T1000 (cell line): Measurements from ENCODE around the gene NAV2.
"Not testable (repeated sequence)": the region's sequence is repeated elsewhere in the genome, so short reads cannot be mapped to it uniquely, and the experiment has no call there.

Experiments
- DNase-seq: peaks from one replicate; lab custom pipeline; 2025; ENCODE audit warnings: mixed read lengths; lab: John Stamatoyannopoulos, UW

Gene NAV2

GRCh38 chr11:19868281-19868821, 155.7 kb downstream of the NAV2 start:
- DNase-seq: no peak

DNA sequence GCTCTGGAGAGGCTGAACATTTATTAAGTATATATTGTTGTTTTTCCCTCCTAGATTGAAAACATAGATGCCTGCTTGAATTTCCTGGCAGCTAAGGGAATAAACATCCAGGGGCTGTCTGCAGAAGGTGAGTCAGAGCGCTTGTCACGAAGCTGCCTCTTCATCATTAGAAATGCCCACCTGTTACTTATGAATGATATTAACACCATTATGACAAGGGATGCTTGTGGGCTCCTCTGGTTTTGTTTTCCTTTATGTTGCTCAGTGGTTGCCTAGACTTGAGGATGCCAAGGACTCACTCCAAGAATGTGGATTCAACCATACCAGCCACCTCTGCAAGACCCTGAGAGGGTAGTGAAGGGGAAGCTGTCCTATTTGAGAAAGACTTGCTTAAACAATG, 156.2 kb downstream of the NAV2 start:
- DNase-seq: no peak

- DNase-seq: no peak
Measured at GRCh38 chr11:19869466-19869865, 156.8 kb downstream of the NAV2 start.

GRCh38 chr11:19869946-19870589, 157.4 kb downstream of the NAV2 start:
- no peak for DNase-seq

GRCh38 chr11:19871531-19871930, 158.9 kb downstream of the NAV2 start:
- no peak for DNase-seq

DNA sequence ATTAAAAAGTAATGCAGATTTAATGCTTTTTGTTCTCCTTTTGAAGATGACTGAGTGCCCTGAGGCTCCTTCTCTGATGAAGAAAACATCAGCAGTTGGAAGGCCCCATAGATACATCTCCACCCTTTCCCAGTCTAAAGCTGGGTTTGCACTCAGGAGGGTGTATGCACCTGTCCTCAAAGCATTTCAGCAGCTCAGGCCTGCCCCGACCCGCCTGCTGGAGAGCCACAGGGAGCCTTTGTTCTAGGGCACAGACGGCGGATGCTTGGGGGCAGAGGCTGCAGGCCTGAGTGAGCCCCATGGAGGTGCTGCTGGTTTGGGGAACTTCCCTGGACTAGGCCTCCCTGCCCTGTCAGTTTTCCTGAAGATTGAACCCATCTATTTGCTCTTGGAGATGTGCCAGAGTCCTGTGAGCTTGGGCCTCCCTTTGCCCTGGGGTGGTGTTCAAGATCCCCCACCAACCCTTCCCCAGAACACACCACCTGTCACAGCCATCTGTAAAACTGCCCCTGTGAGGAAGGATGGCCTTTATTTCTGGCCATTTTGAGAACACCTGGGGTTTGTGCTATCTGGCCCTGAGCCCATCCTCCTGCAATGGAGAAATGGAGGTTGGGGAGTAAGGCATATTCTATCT, 160.0 kb downstream of the NAV2 start:
- DNase-seq: no peak

DNA sequence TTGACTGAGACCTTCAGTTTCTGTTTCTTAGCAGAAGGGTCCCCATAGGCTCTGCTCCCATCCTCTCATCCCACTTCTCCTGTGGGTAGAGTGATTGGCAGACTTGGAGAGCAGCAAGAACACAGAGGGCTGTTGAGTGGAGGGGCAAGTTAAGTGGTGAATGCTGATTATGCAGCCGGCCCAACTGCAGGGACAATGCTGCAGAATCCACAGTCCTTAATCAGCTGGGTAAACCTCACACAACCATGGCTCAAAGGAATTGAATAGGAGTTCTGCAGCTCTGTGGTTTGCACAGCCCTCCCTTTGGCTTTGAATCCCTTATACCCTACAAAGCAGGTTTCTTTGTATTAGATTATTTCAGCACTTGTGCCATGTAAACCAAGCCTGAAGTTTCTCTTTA, 161.1 kb downstream of the NAV2 start:
- DNase-seq: no peak

DNA sequence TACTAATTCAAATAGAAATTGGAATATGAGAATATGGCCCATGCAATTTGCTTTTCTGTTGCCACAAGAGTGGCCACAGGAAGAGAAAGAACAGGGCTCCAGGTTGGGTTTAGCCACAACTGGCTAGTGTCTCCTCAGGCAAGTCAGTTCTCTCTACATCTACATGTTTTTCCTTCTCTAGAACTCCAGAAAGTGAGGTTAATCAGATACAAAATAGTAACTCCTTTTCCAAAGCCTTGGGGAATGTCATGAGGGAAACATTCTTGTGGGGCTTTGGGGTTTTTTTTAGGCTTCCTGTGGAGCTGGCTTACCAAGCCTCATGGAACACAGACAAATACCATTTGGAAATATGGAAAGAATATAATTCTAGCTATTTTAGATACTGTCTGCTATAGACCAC, 161.6 kb downstream of the NAV2 start:
- no peak for DNase-seq

- DNase-seq: no peak
Measured at GRCh38 chr11:19876750-19877149, 164.1 kb downstream of the NAV2 start.

- DNase-seq: no peak
Measured at GRCh38 chr11:19878520-19878919, 165.9 kb downstream of the NAV2 start.

DNA sequence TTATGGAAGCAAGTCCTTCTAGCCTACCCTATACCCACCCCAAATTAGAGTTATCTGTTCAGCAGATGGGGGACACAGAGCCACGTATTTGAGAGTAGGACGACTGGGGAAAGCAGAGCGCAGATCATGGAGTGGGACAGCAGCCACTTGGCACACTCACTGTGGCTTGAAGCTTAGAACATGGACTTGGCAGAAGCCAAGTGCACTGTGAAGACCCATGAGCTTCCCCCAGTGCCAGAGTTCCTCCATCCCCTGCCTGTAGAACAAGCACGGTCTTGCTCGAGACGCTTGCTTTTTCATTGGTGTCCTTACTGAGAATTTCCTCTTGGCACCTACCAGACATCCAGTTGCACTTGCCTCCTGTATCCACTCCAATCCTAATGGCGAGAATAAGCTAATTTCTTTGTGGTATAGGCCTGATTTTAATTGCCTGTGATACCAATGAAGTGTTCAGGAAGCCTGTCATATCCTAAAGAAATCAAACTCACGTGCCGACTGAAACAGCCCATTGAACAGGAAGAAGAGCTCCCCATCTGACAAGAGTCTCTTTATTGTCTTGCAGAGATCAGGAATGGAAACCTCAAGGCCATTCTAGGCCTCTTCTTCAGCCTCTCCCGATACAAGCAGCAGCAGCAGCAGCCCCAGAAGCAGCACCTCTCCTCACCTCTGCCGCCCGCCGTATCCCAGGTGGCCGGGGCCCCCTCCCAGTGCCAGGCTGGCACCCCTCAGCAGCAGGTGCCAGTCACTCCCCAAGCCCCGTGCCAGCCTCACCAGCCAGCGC, 166.9 kb downstream of the NAV2 start:
- DNase-seq: no peak

- DNase-seq: no peak
Measured at GRCh38 chr11:19880088-19880345, 167.4 kb downstream of the NAV2 start.

- DNase-seq: no peak
Measured at GRCh38 chr11:19881177-19881576, 168.5 kb downstream of the NAV2 start.

DNA sequence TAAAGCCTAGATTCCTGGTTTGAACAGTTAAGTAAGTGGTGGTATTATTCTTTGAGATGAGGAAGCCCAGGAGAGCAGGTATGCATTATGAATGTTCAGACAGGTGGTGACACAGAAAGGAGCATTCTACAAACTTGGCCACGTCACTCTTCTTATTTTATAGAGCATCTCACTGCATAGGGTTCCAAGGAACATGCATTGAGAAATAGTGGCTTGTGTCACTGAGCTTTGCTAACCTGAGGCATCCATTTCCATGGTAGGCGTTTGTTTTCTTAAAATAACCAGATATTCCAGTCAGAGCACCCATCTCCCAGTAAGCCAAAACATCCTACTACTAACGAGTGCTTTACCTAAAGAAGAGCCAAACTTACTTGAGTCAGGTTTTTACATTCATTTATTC, 169.7 kb downstream of the NAV2 start:
- no peak for DNase-seq

DNA sequence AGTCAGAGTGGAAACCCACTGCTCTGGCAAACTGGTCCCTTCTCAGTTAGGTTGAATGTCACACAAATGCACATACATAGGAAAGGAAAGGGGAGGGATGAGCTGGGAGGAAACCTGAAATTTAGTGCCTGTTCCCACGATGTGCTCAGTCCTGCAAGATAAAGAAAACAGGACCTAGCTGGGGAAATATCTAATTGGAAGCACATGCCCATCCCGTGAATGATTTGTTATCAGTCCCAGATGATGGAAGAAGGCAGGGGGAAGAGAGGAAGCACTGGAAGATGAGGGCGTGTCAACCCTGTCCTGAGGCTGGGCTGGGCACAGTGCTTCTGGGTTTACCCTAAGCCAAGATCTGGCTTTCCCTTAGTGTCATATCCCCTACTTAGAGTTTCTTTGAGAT, 173.9 kb downstream of the NAV2 start:
- no peak for DNase-seq

GRCh38 chr11:19887842-19888241, 175.2 kb downstream of the NAV2 start:
- no peak for DNase-seq

DNA sequence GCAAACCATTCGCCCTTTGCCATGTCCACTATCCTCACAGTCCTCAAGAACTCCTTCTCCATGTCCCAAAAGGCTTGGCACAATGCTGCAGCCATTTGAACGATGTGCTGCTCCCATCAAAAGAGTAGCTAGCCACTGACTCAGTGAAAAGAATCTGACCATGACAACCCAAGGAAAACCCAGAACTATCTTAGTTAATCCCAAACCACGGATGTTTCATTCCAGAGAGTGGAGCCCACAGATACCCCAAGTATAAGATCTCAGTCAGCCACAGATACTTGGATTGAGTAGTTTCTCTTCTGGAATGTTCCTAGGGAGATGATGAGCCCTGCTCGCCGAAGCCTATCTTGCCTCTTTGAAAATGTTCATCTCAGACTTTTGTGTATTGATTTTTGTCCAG, 176.9 kb downstream of the NAV2 start:
- no peak for DNase-seq

- peak; percentile 1 for DNase-seq
Measured at GRCh38 chr11:19890308-19890707, 177.7 kb downstream of the NAV2 start.

DNA sequence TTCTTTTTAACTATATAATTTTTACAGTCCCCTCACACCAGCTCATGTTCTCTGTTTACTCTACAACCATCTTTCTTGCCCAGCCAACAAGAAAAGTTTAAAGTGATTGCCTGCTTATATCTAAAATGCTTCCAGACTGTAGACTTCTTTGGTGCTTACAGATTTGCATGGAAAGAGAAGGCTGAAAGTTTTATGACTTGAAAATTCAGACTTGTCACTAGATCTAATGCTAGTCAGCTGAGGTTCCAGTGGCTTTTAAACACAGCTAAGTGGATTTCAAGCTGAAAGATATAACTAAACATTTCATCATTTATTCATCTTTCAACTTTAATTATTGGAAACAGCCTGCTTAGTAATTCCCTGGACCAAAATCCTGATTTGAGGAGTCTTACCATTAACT, 178.4 kb downstream of the NAV2 start:
- DNase-seq: no peak

DNA sequence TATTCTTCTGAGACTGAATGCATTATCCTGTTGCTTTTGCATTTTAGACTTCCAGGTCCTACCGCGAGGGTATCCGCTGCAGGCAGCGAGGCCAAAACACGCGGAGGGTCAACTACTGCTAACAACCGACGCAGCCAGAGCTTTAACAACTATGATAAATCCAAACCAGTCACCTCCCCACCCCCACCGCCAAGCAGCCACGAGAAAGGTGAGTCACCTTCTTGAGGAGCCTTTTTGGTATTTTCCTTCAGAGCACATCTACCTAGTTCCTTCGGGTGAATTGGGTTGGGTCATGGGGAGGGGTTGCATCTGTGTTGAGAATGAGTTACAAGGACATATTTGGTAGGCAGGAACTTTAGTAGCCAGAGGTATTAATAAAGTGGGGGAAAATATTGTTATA, 179.8 kb downstream of the NAV2 start:
- DNase-seq: no peak

GRCh38 chr11:19892876-19893275, 180.2 kb downstream of the NAV2 start:
- DNase-seq: no peak

DNA sequence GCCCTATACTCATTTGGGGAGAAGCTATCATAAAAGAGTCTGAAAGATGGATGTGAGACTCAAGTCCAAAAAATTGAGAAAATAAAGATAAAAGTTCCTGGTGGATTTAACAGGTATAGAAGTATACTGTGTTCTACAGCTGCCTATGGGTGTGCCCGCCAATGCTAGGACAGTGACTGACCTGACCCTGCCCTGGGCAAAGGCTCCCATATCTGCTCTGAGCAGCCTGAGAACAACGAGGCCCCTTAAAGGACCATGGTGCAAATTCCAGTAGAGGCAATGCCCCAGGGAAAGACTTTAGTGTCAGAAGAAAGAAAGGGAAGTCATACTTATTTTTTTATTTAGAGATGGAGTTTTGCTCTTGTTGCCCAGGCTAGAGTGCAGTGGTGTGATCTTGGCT, 181.8 kb downstream of the NAV2 start:
- DNase-seq: no peak

DNA sequence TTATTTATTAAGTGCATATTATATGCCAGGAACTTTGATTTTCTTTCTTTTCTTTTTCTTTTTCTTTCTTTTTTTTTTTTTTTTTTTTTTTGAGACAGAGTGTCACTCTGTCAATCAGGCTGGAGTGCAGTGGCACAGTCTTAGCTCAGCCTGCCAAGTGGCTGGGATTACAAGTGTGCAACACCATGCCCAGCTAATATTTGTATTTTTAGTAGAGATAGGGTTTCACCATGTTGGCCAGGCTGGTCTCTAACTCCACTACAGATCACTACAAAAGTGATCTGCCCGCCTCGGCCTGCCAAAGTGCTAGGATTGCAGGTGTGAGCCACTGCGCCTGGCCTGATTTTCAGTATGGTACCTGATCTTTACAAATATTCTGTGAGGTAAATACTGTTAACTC, 182.4 kb downstream of the NAV2 start:
- DNase-seq: not testable (repeated sequence)
